GM19193 (cell line): ENCODE results near the gene BCLAF3.

Source experiments
- POLR2A ChIP-seq: IDR thresholded peaks from 4 replicates; pipeline ENCODE4 v1.6.1; 2011; ENCODE audit not compliant: insufficient read depth, insufficient read length; ENCODE audit errors: extremely low read depth

The BCLAF3 gene

DNA sequence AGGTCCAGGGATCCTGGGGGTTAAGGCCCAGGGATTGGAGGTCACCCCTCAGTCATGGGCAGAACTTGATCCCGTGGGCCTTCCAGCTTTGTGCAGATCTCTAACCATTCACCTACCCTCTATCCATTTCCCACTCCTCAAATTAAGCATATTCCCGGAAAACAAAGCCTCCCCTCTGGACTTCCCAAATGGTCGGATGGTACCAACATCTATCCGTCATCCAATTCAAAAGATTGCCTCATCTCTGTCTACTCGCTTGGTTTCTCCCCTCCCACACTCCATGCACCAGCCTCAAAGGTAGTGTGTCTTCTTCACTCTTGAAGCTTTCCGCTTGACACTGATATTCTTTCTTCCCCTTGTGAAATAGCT, 473 bp upstream of the BCLAF3 start:
- no peak for TF ChIP-seq POLR2A

DNA sequence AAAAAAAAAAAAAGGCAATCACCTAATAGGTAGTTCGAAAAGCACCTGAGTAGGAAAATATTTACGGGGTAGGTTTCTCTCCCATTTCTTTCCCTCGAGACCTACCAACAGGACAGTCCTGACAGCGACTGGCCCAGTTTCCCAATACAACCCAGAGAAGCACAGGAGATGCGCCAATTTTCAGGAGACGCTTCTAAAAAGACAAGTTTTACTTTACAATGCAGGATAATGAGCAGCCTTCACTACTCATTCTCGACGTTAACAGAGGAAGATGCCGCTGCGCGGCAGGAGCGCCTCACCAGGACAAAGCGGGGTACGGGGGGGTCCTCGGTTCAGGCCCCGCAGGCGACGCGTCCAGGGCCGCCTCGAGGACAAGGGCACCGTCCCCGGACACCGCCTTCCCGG, 708 bp downstream of the BCLAF3 start:
- TF ChIP-seq POLR2A, result no peak

DNA sequence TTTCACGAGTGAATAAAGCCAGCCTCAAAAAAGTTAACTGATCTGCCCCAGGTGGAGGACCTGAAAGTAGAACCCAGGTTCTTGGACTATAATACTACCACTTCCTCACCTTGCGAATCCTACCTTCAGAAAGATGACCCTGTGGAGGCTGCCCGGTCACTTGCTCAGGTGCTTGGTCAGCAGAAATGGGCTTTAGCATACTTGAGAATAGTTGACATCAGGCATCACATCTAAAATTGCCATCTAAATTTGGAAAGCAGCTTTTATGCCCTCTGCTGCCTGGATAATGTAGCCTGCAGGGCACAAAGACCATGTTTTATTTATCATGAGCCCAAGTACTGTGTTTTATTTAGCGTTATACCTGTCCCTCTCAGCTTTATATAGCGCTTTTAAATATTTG, 3.0 kb downstream of the BCLAF3 start:
- TF ChIP-seq POLR2A, result no peak

DNA sequence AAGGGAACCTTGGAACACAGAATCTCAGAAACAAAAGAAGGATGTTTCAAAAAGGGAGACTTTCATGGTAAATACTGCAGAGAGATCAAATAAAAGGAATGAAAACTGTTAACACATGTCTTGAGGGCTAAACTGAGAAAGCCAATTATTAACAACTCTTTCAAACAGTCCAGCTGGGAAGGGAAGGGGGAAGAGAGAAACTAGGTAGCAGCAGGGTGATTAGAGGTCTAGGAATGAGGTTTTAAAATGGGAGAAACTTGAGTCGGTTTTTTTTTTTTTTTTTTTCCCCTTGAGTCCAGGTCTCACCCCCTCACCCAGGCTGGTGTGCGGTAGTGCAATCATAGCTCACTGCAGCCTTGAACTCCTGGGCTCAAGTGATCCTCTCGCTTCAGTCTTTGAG, 4.3 kb downstream of the BCLAF3 start:
- TF ChIP-seq POLR2A, result no peak

DNA sequence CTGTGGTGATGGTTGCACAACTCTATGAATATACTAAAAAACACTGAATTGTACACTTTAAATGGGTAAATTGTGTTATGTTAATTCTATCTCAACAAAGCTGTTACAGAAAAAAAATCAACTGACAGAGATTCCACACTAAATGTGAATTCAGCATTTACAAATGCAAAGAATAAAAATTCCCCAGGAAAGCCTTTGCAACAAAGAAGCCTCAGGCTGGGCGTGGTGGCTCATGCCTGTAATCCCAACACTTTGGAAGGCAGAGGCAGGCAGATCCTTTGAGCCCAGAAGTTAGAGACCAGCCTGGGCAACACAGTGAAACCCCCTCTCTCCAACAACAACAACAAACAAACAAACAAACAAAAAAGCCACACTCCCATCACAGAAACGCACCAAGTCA, 8.9 kb downstream of the BCLAF3 start:
- TF ChIP-seq POLR2A, result no peak

DNA sequence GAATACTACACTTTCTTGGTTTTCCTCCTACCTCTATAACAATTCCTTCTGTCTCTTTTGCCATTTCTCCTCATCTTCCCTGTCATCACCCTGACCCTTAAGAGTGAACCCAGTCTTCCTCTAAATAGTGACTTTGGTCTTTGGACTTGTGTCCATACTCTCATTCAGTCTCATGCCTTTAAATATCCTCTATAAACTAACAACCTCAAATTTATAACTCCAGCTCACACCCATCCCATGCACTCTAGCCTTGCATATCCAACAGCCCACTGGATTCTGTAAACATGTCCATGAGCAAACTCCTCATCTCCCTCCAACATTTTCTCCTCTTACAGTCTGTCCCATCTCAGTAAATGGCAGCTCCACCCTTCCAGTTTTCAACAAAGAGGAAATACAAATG, 15.0 kb downstream of the BCLAF3 start:
- no peak for TF ChIP-seq POLR2A

DNA sequence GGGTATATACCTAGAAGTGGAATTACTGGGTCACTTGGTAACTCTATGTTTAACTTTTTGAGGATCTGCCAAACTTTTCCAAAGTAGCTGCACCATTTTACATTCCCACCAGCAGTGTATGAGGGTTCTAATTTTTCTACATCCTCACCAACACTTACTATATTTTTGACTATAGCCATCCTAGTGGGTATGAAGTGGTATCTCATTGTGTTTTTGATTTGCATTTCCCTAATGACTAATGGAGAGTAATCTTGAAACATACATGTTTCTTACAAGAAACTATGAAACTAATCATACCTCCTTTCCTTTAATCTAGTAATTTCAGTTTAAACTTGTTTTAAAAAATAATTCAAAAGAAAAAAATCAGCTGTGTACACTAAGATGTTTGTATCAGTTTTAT, 17.9 kb downstream of the BCLAF3 start:
- no peak for TF ChIP-seq POLR2A

DNA sequence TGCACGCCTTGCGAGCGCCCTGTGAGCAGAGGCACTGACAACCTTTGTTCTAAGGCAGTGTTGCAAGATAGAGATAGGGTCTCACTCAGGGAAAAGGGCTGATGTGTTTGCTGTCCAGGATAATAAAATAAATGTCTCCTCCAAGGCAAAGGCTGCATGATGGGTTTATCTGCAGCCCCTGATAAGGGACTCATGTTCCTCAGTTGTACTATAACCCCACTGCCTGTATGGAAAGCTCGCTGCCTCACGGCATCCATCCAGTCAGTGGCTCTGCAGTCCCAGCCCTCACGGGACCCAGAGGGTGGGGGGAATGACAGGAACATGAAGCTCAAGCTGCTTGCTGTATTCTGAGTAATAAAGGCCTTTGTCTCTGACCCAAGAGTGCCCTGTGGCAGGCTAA, 22.6 kb downstream of the BCLAF3 start:
- TF ChIP-seq POLR2A, result no peak

DNA sequence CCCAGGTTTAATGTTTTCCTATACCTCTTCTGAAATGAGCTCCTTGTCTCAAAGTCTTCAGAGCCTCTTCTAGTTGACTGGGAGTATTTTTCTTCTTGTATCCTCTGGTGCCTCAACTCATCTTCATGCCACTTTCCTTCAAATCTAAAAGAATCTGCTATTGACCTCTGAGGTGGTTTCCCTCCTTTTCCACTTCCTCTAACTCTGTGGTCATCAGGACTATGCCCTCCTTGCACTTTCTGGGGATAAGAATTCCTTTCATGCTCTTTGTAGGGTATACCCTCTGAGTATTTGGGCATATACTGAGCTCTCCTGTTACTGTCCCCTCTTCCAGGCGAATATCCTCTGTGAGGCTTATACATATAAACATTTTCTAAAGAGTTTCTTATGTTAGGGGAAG, 24.8 kb downstream of the BCLAF3 start:
- no peak for TF ChIP-seq POLR2A

DNA sequence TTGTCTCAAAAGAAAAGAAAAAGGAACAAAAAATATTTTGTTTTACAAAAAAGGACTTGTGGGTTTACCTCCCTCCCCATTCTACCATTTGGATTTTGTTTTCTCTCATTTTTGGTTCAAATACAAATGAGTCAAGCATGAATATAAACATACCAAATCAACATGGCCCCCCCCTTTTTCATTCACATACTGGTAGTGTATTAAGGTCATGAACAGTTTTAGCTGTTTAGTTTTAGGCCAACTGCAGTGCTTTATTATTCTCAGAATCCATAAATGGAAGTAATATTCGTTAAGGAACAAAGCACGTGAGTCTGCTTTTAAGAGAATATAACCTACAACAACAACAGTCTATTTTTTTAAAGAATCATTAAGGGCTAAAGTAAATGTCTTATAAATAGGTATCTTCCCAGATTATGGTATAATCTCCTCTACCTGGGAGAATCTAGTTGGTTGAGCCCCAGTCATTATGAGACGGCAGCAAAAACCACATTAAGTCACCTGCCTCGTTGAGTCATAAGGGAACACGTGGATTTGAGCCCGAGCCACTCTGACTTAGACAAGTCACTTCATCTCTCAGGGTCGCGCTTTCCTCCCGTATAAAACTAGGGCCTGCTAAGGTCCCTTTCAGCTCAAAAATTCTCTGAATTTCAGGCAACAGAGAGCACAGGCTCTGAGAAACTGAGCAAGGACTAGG, 26.7 kb downstream of the BCLAF3 start:
- TF ChIP-seq POLR2A, result no peak

DNA sequence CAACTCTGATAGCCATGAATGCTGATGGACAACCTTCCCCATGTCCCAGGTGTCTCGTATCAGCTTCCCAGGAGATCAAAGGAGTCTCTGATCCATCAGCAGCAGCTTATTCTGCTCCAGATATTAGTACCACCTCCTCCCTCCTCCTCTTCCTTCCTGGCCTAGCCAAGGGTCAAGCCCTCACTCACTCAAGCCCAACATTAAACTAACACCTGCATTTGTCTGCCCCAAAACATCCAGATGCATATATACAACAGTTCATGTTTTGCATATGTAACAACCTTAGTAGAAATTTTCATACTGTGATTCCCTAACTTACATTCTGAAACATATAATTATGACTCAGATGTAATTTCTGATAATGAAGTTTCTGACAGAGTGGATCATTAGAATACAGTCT, 29.9 kb downstream of the BCLAF3 start:
- no peak for TF ChIP-seq POLR2A

DNA sequence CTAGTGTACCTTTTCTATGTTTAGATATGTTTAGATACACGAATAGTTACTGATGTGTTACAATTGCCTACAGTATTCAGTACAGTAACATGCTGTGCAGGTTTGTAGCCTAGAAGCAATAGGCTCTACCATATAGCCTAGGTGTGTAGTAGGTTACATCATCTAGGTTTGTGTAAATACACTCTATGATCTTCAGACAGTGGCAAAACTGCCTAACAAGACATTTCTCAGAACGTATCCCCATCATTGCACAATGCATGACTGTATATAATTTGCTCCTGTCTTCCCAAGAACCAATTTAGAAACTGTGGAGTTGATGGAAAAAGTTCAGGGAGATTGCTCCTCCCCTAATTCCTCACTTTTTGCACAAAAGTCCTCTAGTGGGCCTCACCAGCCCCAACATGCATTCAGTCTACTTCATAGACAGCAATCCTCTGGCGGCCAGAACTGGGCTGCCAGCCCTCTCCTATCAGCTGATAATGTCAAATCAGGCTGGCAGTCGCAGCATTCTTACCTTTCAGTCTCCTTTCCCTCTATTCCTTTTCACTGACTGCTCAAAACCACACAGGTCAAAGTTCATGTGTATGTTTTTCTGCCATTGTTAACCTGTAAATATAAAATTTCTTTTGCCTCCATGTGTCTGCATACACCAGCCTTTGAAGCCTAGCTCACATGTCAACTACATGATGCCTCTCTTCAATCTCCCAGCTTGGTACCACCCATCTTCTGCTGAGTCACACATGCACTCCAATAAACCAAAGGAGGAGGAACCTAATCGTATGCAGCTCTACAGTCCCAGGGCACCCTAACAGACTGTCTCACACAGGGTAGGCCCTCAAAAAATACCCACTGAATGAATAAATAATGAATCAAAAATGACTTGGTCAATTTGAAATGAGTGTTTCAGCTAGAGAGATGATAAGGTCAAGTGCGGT, 32.0 kb downstream of the BCLAF3 start:
- no peak for TF ChIP-seq POLR2A

DNA sequence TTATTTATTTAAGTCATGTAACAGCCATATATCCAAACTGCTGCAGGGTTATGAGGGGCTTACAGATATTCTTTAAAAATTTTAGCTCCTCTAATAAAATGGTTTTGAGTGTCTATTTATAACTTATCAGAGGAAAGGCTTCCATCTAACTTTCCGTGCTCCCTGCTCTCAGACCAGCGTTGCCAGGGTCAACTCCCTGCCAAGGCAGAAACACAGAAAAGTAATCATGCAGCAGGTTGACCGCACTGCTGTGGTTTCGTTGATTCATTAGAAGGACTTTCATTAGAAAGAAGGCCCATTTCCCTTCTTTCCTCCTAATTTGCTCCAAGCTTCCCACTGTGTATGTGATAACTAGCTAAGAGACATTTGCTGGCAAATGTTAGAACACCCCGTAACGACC, 33.9 kb downstream of the BCLAF3 start:
- TF ChIP-seq POLR2A, result no peak

DNA sequence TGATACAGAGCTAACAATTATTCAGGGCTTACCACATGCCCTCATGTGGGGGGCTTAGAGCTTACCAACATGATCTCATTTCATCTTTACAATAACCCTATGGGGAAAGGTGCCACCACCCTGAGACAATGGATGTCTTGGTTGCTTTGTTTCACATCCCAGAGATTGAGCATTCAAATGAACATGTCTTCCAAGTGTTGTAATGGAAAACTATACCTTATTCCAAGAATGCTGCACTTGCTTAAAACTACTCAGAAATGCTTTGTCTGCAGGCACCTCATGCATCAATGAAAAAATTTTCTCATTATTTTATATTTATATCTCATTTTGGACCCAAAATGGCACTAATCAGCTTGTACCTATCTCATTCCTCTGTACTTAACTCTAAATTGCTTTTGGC, 34.6 kb downstream of the BCLAF3 start:
- TF ChIP-seq POLR2A, result no peak

DNA sequence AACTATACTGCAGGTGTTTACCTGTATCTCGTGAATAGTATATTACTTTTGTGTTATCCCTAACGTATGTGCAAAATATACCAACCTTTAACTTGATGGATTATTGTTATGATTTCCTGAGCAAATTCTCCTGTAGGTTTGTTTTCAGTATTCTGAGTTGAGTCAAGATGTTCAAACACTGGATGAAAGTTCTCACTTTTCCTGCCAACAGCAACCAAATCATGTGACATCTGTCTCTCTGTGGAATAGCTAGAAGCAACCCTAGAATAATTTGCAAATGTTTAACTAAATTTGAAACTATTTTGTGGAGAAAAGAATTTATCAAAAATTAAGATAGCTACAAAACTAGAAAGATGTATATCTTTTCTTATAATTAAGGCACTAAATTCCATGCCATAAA, 35.6 kb downstream of the BCLAF3 start:
- no peak for TF ChIP-seq POLR2A

DNA sequence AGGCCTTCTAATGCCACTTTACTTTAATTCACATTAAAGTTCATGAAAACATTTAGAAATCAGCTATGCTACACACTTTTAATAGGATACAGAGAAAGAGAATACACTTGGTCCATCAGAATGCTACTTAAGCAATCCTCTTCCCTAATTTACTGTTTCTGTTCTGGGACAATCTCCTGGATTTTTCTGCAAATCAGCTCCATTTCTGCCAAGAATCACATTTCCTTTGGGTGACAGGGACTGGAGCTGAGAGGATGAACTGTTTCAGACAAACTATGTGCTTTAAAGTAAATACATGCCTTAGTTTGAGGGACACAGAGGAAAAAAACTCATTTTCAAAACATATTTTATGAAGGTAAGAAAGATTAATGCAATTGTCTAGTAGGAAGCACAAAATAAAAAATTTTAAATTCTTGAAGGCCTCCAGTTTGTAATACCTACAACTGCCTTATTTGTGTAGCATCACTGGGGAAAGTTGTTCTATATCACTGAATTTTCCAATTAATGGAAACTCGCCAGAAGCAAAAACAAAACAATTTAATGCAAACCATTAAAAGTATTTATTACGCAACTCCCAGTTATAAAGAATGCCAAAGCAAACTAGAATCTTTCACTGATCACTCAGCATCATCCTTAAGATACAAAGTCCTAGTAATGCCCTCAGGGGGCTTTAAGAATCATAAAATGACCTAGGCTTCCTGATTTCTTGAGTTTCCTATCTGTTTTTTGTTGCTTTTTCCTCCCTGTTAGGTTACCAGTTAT, 36.3 kb downstream of the BCLAF3 start:
- TF ChIP-seq POLR2A, result no peak

DNA sequence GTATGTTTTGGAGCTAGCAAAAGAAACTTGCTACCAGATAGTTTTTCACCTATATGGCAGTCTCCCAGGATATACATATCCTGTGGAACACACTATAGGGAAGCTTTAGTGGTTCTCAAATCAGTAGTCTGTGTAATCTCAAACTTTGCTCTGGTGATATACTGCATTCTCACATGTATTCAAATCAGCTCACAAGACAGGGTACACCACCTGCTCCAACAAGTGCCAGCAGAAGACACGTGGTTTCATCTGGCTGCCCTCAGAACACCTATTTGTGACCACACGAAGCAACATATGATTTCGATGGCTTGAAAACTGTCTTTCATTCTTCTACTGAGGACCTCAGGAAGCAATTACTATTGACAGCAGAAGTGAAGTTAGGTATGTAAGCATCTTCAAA, 37.7 kb downstream of the BCLAF3 start:
- no peak for TF ChIP-seq POLR2A

DNA sequence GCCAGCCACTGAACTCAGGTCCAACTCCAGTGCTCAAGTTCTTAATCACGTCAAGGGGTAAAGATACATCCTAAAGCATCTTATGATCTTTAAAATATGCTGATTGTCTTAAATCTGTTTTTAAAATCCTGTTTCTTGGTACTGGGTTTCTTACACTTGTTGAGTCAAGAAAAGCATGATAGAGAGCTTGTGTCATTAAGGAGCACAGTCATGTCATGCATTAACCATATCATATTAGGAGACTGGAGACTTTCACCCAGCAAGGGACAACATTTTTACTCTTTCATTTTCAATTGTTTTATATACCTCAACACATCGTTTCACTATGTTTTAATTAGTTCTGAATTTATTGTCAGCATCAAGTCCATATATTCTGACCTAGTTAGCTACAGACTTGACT, 41.5 kb downstream of the BCLAF3 start:
- no peak for TF ChIP-seq POLR2A
